HepG2 (cell line): ENCODE measurements around the gene RPS25. TPM values are rescaled to one million over a fixed set of nuclear protein-coding genes. Genes with fewer than 3 reads are reported as not detected.

Source experiments
- ATF4 ChIP-seq, 2 experiments: fragments of 450-650 bp in 1 of 2; sonication (generic) in 1 of 2; formaldehyde crosslinking; IDR thresholded peaks; 2 replicates each; pipeline versions ENCODE4 v1.5.0 to v1.8.0; 2020 to 2022; ENCODE audit warnings: mild to moderate bottlenecking in 1 of 2, missing genetic modification reagents in 1 of 2
- CTCF ChIP-seq: sonication (generic); formaldehyde crosslinking; IDR thresholded peaks from 2 replicates; pipeline ENCODE4 v1.5.0; 2020; ENCODE audit warnings: mild to moderate bottlenecking, missing genetic modification reagents, moderate library complexity
- ETS1 ChIP-seq: sonication (generic); formaldehyde crosslinking; IDR thresholded peaks from 2 replicates; pipeline ENCODE4 v1.4.0; 2020; ENCODE audit warnings: missing genetic modification reagents
- HOXD1 ChIP-seq: sonication (generic); formaldehyde crosslinking; IDR thresholded peaks from 2 replicates; pipeline ENCODE4 v1.5.0; 2020; ENCODE audit warnings: missing genetic modification reagents
- RXRA ChIP-seq: sonication (generic); formaldehyde crosslinking; IDR thresholded peaks from 2 replicates; pipeline ENCODE4 v1.5.1; 2020; ENCODE audit warnings: missing genetic modification reagents
- USF2 ChIP-seq, 2 experiments: sonication (generic) in 1 of 2; formaldehyde crosslinking in 1 of 2; IDR thresholded peaks; 2 replicates each; pipeline versions ENCODE4 v1.5.1 to v1.6.1; 2011 to 2020; ENCODE audit warnings: borderline replicate concordance in 1 of 2, low read depth in 1 of 2, low read length in 1 of 2, mild to moderate bottlenecking in 1 of 2, missing genetic modification reagents in 1 of 2, moderate library complexity in 1 of 2
- ZMAT5 ChIP-seq: sonication (generic); formaldehyde crosslinking; IDR thresholded peaks from 2 replicates; pipeline ENCODE4 v1.5.0; 2020; ENCODE audit warnings: mild to moderate bottlenecking, low read depth, missing genetic modification reagents, borderline replicate concordance
- ZNF33A ChIP-seq: sonication (generic); formaldehyde crosslinking; IDR thresholded peaks from 2 replicates; pipeline ENCODE4 v1.5.1; 2020; ENCODE audit warnings: missing genetic modification reagents, mild to moderate bottlenecking, moderate library complexity, borderline replicate concordance
- ZNF513 ChIP-seq: sonication (generic); formaldehyde crosslinking; conservative IDR thresholded peaks from 2 replicates; pipeline ENCODE4 v1.5.0; 2020; ENCODE audit warnings: missing genetic modification reagents
- ZNF772 ChIP-seq: sonication (generic); formaldehyde crosslinking; IDR thresholded peaks from 2 replicates; pipeline ENCODE4 v1.5.0; 2020; ENCODE audit warnings: mild to moderate bottlenecking, missing genetic modification reagents
- ZNF782 ChIP-seq: sonication (generic); formaldehyde crosslinking; IDR thresholded peaks from 2 replicates; pipeline ENCODE4 v1.4.0; 2020; ENCODE audit warnings: missing genetic modification reagents, mild to moderate bottlenecking, borderline replicate concordance
- polyA plus RNA-seq, 8 experiments: library from polyadenylated mRNA; depleted of rRNA in 3 of 8; stranded (reverse) in 7 of 8; unstranded in 1 of 8; fragments of >200 nt; fragmentation: Illumina TruSeq in 4 of 8; extraction: Trizol in 4 of 8; gene quantifications; 2 replicates each; pipeline versions ENCODE4 v1.2.1 to v1.2.3, GENCODE V29; 2011 to 2016; ENCODE audit warnings: low read depth in 4 of 8, missing spikeins in 1 of 8, mixed read lengths in 1 of 8; ENCODE audit not compliant: insufficient read depth in 1 of 8
- total RNA-seq, 5 experiments: library from RNA; depleted of rRNA; stranded (reverse); fragments of >200 nt; fragmentation: Illumina TruSeq; extraction: Trizol; gene quantifications; 2 replicates each; pipeline ENCODE4 v1.2.3, GENCODE V29; 2016; ENCODE audit warnings: low read depth in 1 of 5

RPS25 gene
- total and polyA plus RNA-seq, 2 of the 13 experiments (the other 11 are each of a cell fraction or from before 2014, with no cell fraction given), result 839 to 1,415 TPM

- TF ChIP-seq USF2 (IDR thresholded peaks at IDR 0.05; ENCODE audit: low read depth, low read length) (no peak), USF2 (CRISPR knock-in tag; IDR thresholded peaks at IDR 0.05; ENCODE audit: borderline replicate concordance) (no peak), ZMAT5 (CRISPR knock-in tag) (no peak), ZNF782 (CRISPR knock-in tag) (0 out of 2 replicates have a peak, but pooled peaks have one; percentile 20), ATF4 (CRISPR knock-in tag; IDR thresholded peaks at IDR 0.05) (peak in 1 of 2 experiments; percentile 46; a peak in 1 of 4 replicates), ZNF513 (no peak), RXRA (peak; percentile 69), ETS1 (CRISPR knock-in tag) (no peak), CTCF (CRISPR knock-in tag) (no peak), ZNF772 (no peak; the same call in 1 of the 2 replicates), ZNF33A (no peak), HOXD1 (CRISPR knock-in tag) (peak; percentile 3; the same call in 1 of the 2 replicates)
Observed at GRCh38 chr11:118997627-118998387, 20.3 kb downstream of the RPS25 start, which contains the start of gene CENATAC (continued).
